Kidney capillary endothelial cell (primary cell): ENCODE results near the gene ATP8B3.
A peak's percentile ranks its signal among the peaks of the same experiment; 100 is the strongest.
"Not testable (repeated sequence)": the region's sequence is repeated elsewhere in the genome, so short reads cannot be mapped to it uniquely, and the experiment has no call there.

Experiments
- DNase-seq: peaks from one replicate; pipeline ENCODE4 v3.0.0-alpha.2; 2018; ENCODE audit warnings: low spot score

ATP8B3 gene

DNA sequence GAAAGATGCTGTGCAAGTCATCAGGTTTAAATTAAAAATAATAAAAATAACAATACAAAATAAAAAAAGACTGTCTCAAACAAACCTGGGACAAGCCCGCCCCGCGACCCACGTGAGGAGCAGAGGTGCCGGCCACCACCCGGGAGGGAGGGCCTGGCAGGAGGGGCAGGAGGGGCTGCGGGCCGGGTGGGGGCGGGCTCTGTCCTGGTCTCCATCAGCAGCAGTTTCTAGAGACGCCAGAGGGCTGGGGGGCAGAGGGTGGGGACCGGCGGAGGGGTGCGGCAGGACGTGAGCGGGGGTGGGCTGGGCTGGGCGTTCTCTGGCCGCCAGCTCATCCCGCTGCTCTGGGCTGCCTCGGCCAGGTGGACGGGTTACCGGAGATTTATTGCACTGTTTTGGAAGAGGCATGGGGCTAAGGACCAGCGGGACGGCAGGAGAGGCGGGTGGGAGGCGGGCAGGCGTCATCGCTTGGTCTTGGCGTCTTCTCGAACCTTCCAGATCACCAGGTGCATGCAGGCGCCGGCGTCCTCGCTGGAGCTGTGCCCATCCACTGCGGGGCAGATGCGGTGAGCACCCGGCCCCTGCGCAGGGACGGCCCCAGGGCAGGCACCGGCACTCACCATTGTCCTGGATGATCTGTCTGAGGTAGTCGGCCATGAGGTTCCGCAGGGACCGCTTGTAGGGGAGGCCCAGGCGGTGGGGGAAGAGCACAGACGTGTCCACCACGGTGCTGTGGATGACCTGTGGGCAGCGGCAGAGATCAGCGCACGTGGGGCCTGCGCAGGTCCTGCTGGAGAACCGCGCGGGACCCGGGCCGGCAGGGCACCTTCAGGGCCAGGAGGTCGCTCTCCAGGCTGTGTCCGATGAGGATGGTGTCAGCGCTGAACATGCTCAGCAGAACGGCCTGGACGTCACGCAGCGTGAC, 3.8 kb upstream of the ATP8B3 start:
- DNase-seq, result no peak

DNA sequence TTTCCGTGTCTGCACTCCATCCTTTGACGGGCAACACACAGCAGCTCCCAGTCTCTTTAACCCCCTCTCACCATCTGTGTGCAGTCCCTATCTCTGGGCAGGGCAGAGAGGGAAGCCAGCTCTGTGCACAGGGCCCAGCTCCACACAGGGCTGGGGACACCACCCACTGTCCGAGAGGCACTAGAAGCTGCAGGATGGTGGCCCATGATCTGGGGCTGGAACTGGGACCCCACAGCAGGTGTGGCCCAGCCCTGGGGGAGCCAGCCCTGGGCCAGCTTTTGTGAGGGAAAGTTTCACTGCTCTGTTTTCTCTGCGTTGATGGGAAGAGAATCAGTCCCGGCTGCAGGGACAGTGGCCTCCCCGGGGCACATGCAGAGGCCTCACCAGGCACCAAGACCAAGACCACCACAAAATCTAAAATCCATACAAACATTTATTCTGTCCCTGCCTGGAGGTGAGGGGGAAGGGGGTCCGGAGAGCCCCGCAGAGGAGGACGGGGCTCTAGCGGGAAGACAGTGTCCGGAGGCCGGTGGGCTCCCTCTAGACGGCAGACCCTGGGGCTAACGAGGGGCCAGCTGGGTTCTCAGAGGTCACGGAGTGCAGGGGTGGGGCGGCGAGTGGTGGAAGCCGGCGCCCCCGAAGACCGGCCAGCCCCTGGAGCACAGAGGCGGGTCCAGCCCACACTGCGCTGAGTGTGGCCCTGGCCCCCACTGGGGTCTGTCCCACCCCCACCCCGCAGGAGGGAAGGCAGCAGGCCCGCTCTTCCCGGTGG, 2.9 kb upstream of the ATP8B3 start:
- no peak for DNase-seq

DNA sequence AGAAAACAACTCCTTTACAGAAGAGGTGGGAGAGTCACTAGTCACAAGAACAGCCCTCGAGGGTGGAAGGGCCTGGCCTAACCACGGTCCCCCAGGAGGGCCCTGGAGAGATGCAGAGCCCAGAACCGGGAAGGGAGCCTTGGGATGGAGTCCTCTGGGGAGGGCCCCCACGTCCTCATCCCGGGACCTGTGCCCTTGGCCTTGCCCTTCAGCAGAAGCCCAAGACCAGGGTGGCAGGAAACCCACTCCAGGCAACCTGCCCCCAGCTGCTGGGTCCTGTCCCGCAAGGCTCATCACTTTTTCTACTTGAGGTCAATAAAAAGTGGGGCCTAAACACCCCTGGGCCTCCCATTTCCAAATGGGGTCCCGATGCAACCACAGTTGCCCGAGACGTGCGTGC, 2.3 kb upstream of the ATP8B3 start:
- DNase-seq, result no peak

DNA sequence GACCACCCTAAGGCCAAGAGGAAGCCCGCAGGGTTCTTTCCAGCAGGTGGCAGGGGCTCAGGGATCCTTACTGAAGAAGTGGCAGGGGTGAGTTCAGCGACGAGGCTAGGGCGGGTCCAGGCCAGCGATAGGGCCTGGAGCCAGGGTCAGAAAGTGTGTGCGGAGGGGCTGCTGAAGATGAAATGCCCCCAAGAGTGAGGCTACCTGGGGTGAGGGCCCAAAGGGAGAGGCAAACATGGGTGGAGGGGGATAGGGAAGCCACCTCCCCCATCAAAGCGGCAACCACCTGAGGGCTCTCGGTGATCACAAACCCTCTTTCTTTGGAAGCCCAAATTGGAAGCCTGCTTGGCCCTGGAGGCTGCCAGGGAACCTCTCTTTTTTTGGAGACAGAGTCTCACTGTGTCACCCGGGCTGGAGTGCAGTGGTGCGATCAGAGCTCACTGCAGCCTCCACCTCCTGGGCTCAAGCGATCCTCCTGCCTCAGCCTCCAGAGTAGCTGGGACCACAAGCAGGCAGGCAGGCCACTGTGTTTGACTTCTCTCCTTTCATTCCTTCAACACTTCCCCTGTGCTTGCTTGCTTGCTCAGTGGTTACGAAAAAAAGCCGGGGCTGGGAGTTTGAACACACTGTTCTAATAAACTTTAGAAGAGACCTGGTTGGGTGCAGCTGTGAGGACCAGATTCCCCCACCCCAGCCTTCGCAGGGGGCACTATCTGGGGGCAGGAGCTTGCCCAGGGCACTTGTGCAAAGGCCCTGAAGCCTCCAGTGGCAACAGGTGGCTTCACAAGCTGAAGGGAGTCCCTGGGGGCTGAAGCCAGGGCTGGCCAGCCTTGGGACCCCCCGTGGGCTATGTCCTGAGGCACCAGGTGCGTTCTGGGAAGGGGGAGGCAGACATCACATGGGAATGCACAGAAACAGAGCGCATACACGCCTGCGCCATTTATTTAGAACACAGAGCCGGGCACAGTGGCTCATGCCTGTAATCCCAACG, 1.4 kb upstream of the ATP8B3 start:
- DNase-seq, result no peak

DNA sequence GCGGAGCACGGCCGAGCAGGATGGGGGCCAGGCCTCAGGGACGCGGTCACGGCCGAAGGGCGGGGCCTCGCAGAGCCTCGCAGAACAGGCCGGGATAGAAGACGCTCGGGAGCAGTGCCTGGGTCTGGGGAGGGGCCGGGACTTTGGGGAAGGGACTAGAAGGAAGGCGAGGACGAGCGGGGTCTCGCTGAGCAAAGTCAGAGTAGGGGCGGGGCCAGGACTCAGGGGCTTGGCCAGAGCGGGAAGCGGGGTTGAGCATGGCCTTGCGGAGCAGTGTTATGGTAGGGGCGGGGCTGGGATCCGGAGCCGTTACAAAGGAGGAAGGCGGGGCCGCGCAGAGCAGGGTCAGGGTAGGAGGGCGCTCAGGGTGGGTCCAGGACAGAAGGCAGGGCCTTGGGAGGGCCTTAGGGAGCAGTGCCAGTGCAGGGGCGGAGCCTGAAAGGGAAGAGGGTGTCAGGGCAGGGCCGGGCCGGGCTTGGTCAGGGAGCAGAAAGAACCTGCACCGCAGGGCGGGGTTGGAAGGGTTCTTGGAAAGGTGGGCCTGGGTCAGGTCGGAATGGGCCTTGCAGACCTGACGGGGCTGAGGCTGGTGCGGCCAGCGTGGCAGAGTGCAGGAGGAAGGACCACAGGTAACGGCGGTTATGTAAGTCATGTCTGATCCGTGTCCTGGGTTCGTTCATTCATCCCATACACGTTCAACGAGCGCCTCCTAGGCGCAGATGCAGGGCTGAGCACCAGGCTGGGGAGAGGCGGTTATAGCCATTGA, 533 bp upstream of the ATP8B3 start:
- peak; percentile 83 for DNase-seq

DNA sequence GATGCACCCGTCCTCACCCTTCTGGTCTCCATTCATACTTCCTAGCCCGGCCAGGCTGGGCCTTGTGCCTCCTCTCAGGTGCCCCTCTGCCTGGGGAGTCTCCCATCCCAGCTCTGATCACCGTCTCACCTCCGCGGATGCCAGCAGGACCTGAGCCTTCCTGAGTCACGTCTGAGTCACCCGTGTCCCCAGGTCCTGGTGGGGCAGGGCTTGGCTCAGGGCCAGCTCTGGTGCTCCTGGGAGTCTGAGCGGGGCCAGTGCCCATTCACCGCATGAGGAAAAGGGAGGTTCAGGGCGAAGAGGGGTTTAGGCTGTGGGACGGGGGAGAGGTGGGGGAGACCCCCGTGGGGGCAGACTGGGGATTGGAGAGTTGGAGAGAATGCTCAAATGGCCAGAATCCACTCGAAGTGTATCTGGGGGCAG, 593 bp downstream of the ATP8B3 start:
- peak; percentile 51 for DNase-seq

DNA sequence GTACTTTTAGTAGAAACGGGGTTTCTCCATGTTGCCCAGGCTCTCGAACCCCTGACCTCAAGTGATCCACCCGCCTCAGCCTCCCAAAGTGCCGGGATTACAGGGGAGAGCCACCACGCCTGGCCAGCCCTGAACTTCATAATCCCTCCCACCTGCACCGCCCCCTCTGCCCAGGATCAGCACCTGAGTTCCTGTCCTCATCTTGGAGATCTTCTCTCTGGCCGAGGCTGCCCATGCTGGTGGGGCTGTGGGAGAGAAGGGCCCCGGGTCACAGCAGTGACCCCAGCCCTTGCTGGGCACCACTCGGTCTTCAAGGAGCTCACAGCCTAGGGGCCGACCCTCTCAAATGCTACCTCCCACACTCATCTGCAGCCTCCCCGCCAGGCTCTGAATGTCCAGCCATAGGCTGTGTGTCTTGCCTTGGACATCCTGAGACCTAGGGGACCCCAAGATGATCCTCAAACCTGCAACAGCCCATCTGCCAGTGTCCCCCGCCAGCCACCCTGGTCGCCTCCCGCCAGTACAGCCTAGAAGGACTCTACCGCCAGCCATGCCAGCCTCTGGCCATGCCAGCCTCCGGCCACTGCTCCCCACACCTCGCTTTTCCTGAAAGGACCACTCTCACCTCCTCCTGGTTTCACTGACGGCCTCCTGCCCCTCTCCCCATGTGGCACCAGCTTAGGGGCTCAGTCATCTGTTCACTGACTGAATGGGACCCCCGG, 1.5 kb downstream of the ATP8B3 start:
- no peak for DNase-seq

DNA sequence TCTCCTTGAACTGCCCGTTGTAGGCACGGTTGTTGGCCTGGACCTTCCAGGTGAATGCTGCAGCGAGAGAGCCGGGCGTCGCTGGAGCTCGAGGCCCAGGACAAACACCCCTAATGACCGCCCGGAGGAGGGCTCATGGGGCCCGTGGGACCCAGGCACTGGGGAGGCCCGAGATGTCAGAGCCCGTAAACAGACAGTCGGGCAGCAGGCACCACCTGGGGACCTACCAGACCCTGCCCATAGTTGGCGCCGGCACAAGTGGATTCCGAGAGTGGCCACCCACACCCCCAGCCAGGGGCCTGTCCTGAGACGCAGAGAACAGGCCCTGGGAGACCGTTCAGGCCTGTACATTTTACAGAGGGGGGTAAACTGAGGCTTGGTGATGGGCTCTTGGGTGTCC, 2.4 kb downstream of the ATP8B3 start:
- no peak for DNase-seq

DNA sequence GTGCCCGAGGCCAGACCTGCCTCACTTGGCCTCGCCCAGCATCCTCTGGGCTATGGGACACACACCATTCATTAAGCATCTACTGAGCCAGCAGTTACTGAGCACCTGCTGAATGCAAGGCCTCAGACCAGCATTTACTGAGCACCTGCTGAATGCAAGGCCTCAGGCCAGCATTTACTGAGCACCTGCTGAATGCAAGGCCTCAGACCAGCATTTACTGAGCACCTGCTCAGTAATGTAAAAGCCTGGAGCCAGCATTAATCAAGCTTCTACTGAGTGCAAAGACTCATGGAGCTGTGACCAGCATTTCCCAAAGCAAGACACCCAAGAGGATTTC, 3.7 kb downstream of the ATP8B3 start:
- DNase-seq, result no peak

DNA sequence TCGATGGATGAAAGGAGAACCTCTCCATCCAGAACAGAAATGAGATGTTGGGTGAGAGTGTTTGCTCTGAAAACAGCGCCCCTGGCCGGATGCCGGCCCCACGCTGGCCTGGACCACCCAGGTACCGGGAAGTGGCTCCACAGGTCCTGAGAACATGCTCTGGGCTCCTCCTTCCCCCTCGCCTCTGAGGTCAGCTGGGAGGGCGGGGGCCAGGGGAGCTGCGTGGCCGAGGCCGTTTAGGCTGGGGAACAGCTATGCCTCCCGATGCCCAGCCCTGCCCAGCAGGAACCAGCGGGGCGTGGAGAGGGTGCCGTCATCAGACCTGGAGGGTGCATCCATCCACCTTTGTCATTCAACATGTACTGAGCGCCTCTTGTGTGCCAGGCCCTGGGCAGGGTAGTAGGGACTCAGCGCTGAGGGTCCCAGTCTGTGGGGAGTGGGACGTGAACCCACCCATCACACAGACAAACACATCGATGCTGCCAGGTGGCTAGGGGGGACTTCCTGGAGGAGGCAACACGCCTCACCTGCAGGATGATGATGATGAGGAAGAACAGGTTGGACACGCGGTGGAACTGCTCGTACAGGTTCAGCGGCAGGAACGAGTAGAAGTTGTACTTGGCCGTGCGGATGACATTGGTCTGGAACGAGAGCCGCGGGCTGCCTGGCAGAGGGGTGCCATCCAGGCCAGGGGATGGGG, 4.2 kb downstream of the ATP8B3 start:
- no peak for DNase-seq

DNA sequence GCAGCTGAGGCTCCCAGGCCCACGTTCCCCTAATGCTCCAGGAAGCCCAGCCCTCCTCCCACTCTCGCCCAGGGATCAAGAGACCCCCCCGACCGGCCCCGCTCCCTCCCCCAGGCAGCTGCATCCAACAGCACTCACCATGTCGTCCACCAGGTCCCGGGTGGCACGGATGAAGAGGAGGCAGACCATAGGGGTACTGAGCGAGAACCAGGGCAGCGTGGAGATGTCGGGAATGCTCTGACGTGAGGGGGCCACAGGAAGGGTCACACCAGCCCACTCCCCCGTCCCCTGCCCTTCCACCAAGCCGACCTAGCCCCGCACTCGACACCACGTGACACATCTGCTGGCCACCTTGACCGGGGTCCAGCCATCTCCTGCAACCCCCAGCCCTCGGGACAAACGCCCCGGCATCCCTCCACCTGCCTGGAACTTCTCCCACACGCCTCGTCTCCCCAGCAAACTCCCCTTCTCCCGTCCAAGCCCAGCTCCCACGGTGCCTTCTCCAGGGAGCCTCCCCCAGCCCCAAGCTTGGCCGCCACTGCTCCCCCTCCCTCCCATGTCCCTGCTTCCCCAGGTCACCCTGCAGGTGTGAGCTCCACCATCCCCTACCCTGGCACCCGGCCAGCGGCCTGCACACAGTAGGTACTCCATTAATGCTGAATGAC, 4.9 kb downstream of the ATP8B3 start:
- DNase-seq, result no peak

DNA sequence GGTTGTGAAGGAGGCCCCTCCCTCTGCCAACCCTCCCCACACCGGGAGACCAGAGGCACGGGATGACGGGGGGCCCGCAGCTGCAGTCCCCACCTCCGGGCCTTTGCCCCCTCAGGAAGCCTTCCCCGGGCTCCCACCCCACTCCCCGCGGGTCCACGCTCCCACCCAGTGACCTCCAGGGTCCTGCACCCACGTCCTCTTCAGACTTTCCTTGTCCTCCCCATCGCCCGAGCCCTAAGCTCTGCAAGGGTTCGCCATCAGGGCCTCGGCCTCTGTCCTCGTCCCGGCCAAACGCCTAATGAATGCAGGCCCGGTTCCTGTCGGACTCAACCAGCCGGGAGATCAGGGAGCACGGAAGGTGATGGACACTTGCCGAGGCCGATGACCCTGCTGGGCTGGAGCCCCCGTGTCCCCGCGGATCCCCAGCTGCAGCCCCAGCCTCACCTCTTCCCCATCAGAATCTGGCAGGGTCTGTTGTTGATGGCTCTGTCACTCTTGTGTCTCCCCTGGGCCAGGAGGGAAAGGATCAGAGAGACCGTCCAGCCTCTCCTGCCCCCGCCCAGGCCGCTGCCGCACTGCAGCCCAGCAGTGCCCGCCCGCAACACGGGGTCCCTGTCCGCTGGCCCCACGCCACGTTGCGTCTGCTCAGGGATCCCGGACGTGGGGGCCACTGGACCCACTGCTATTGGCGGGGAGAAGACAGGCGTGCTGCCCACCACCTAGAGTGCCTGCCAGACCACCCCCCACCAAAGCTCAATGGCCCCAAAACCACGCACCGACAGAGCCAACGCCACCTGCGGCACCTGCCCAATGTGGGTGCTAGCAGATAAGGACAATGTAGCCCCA, 5.7 kb downstream of the ATP8B3 start:
- no peak for DNase-seq

DNA sequence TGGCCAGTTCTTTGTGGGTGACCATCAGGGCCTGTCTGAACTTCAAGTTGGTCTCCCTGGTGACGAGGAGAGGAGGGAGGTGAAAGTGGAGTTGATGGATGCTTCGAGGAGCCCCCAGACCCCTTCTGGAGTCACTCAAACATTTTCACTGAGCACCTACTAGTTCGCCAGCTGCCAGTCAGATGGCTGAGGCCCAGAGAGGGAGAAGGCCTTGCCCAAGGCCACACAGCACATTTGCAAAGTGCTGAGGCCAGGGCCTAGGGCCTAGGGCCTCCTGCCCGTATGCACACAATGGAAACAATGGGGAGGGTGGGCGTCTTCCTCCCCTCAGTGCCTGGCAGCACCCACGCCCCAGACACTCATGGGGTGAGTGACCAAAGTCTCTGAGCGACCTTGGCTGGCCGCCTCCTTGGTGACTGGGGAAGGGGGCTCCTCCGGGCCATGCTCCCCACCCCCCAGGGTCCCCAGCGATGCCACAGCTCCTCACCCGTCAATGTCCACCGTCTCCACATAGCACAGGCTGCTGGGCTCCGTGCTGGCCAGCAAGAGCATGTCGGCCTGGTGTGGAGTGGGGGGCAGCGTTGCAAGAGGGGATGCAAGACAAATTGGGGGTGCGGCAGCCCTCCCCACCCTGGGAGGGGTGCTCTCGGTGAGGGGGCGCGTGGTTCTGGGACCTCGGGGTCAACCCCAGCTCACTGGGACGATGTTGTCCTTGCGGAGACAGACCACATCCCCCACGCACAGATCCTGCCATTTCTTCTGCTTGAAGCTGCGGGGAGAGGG, 6.5 kb downstream of the ATP8B3 start:
- no peak for DNase-seq

DNA sequence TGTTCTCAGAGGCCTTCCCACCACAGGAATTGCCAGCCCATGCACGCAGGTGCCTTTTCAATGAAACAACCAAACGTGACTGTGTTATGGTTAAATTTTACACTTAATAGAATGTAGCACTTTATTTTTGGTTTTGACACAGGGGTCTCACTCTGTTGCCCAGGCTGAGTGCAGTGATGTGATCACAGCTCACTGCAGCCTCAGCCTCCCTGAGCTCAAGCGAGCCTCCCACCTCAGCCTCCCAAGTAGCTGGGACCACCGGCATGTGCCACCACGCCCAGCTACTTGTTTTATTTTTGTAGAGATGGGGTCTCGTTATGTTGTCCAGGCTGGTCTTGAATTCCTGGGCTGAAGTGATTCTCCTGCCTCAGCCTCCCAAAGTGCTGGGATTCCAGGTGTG, 7.2 kb downstream of the ATP8B3 start:
- DNase-seq, result no peak

DNA sequence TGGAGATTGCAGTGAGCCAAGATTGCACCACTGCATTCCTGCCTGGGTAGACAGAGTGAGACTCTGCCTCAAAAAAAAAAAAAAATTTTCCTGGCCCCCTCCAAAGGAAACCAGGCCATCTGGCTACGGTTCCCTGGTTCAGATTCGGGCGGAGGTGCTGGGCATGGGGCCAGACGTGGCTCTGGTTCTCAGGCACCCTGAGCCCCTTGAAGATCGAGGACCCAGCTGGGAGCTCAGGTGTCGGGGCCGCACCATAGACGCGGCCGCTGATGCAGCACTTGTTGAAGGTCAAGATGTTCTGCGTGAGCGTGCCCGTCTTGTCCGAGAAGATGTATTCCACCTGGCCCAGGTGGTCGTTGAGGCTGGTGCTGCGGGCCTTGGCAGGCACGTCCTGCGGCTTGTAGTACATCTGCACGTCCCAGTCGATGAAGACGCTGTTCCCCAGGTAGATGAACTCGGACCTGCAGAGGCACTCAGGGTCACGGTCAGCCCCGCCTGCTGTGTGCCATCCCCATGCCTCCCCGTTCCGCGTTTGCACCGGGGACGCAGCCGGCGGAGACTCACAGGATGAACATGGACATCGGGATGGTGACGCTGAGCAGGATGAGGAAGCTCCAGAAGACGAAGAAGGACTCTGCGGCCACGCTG, 12.3 kb downstream of the ATP8B3 start:
- DNase-seq, result no peak

DNA sequence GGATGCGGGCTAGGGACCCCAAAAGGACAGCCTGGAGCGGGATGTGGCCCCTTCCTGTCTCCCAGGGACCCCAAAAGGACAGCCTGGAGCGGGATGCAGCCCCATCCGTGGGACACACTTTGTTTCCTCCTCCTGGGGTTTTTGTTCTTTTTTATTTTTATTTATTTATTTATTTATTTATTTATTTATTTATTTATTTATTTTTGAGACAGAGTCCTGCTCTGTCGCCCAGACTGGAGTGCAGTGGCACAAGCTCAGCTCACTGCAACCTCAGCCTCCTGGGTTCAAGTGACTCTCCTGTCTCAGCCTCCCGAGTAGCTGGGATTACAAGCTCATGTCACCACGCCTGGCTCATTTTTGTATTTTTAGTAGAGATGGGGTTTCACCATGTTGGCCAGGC, 14.8 kb downstream of the ATP8B3 start:
- DNase-seq, result not testable (repeated sequence)
